ENCODE results near the gene TUBA4B. TPM values are rescaled to one million over a fixed set of nuclear protein-coding genes. Genes with fewer than 3 reads are reported as not detected.

The TUBA4B gene
- not detected for total RNA-seq

DNA sequence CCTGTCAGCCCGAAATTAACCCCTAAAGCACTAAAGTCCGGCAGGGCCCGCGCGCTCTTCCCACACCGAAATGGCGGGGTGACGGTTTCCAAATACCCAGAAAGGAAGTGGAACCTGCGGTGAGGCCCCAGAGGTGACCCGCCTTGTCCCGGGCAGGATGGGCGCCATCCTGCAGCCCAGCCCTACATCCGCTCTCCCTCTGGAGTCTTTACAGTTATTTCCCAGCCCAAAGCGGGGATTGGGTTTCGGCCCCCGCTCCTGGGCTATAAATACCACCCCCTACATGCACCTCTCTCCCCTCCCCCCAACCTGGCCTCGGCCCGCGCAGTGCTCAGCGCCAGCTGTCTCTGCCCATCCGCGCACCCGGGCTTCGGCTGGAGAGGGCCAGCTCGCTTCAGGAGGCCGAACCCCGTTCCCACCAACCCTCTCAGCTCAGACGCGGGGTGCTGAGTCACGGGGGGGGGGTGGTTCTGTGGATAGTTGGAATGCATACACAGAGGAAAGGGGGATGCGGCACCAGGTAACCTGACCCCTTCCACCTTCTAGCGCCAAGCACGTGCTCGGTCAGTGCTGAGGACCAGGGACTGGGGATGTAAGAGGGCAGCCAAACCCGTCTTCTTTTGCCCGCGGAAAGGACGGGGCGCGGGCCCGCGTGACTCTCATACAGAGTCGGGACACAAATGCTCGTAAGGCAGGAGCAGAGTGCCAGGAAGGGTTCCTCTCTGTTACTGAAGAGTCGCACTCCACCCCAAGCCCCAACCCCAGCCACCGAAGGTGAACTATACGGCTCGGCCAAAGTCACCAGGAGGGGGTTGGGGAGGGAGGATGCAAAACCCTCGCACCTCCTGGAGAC is at the start of gene TUBA4B:
TSS of gene TUBA4B (plus strand) at position 344 of the 853 bp plus-strand sequence. CDS start at position 509, 165 bp downstream.
- peak; percentile 53 for DNase-seq (ENCODE audit: low spot score)

DNA sequence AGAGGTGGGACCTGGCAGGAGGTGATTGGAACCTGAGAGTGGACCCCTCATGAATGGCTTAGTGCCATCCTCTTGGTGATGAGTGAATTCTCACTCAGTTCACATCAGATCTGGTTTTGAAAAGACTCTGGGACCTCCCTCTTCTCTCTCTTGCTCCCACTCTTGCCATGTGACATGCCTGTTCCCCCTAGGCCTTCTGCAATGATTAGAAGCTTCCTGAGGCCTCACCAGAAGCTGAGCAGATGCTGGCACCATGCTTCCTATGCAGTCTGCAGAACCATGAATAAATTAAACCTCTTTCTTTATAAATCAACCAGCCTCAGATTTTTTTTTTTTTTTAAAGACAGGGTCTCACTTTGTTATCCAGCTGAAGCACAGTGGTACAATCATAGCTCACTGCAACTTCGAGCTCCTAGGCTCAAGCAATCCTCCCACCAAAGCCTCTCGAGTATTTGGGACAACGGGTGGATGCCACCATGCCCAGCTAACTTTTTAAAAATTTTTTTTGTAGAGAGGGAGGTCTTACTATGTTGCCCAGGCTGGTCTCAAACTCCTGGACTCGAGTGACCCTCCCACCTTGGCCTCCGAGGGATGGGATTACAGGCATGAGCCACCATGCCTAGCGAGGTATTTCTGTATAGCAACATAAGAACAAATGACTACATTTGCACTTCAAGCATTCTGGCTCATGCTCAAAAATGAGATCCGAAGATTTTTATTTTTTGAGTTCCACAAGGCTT is 48.4 kb upstream of the TUBA4B start:
- no peak for DNase-seq (ENCODE audit: low spot score)

DNA sequence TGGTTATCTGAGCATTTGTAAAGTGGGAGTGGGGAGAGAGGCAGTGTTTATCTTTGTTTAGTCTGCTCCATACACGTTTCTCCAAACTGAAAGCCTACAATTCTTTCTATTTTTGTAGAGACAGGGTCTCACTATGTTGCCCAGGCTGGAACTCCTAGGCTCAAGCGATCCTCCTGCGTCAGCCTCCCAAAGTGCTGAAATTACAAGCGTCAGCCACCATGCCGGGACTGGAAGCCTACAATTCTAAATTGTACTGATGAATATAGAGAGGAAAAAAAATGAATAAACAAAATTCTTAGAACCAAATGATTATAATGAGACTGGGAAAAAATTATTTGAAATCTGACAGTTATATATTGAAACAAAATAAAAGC is 47.9 kb upstream of the TUBA4B start:
- no peak for DNase-seq (ENCODE audit: low spot score)

DNA sequence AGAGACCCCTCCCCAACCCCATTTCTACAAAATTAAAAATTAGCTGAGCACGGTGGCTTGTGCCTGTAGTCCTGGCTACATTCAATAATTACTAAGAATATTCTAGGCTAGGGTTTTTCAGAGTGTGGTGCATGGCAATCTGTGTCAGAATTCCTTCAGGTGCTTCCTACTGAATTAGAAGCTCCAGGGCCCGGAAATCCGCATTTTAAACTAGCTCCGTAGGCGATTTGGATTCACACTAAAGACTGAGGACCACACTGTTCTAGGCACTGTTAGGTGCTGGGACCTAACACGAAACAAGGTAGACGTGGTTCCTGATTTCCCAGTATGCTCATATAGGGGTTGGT is 47.1 kb upstream of the TUBA4B start:
- DNase-seq (ENCODE audit: low spot score) = no peak

DNA sequence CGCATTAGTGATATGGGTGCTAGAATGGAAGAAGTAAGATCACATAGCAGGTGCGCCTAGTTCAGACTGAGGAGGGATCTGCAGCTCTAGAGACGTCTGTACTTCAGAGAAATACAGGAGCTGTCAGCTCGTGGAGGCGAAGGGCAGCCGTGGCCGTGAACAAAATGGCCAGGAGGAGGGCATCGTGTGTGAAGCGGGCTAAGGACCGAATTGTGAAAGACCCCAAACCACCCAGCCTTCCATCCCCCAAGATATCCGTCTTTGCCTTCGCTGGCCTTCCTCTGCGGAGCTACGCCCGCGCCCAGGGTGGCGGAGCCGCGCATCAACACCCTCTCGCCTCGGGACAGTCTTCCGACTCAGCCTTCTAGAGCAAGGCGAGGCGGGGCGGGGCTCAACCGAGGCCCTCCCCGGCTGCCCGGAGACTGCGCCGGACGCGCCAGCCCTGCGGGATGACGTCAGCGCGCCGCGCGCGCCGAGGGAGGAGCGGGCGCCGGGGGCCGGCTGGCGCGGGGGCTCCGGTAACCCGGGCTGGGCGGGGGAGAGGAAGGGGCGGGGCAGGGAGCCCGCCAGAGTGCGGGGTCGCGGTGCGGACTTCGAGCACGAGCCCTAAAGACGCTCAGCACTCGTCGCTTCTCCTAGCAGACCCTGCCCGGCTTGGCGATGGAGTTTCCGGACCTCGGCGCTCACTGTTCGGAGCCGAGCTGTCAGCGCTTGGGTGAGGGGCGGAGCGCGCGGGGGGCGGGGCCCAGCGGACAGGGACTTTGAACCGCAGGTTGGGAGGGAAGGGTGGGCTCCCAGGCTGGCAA is 46.5 kb upstream of the TUBA4B start, which contains the start of gene ZFAND2B:
TSS of gene ZFAND2B (plus strand) at position 455 of the 806 bp plus-strand sequence. CDS start at position 661, 206 bp downstream.
- DNase-seq (ENCODE audit: low spot score) = peak; percentile 95

DNA sequence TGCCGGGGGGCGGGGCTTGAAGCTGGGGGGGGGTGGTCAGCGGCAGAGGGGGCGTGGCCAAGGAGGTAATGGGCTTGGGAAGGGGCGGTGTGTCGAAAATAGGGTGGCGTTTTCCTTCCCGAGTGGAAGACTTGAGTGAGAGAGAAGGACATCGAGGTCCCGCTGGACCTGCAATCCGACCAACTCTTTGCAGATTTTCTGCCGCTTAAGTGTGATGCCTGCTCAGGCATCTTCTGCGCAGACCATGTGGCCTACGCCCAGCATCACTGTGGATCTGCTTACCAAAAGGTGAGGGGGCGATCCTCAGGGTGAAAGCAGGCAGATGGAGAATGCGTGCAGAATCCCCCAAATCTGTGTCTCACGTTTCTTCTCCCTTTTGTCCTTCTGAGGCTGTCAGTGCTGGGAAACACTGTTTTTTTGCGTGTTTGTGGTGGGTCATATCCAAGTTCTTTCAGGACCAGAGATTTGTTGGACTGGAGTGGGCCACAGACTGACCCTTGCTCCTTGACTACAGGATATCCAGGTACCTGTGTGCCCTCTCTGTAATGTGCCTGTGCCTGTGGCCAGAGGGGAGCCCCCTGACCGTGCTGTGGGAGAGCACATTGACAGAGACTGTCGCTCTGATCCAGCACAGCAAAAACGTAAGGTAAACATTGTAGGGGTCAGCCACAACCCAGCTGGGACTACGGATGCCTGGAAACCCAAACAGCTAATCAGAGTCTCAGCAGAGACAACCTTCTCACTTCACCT is 45.7 kb upstream of the TUBA4B start:
- DNase-seq (ENCODE audit: low spot score) = no peak

DNA sequence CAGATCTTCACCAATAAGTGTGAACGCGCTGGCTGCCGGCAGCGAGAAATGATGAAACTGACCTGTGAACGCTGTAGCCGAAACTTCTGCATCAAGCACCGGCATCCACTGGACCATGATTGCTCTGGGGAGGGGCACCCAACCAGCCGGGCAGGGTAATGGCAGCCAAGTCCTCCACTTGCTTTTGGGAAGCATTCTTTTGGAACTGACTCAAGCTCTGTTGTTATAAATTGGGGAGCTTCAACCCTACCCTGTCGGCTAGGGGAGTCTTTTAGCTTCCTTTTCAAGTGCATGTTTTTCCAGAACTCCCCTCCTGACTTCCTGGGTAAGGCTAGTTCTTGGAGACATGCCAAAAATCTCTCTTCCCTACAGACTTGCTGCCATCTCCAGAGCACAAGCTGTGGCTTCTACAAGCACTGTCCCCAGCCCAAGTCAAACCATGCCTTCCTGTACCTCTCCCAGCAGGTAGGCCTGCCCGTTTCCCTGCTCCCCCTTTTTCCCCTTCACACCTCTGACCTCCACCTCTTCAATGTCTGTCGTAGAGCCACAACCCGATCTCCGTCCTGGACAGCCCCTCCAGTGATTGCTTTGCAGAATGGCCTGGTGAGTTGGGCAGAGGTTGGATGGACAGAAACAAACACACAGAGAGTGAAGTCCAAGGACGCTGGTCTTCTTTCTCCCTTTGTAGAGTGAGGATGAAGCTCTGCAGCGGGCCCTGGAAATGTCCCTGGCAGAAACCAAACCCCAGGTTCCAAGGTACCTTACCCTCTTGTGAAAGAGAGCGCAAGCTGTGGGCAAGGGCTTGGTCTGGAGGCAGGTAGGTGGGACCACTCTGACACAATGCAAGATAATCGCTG is 44.9 kb upstream of the TUBA4B start:
- no peak for DNase-seq (ENCODE audit: low spot score)

DNA sequence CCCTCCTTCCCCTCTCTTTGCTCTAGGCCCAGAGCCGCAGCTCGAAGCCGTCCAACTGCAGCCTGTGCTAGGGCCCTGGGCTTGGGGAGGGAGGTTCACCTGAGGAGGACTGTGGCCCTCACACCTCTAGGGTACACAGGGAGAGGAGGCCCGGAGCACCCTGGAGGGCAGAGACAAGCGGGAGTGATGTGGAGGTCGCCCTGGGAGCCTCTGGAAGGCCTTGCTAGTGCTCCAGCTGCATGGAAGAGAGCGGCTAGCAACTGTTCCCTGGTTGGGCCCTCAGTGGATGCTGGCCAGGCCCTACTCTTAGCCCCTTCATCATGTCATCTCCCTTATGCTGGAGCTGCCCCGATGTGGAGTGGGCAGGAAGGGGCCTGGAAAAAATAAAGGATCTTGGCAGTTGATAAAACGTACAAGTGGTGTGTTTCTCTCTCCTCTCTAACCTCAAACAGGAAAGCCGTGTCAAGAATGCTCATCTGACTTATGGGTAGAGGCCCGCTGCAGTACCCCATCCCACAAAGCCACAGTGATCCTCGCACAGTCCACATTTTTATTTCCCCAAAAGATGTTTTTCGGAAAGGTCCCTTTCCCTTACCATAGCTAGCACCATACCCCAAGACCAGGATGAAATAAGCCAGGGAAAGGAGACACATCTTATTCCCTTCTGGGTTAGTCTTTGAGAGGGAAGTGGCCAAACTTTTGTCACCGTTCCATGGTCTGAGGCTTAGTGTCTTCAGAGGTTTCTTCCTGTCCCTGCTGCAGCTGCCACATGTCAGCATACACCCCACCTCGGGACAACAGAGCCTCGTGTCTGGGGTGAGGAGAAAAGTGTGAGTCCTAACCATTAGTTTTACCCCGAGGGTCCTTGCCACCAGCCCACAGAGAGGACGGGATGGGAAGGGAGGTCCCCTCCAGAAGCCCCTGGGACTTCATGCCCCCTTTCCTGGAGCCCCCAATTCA is 43.5 kb upstream of the TUBA4B start:
- DNase-seq (ENCODE audit: low spot score) = no peak

DNA sequence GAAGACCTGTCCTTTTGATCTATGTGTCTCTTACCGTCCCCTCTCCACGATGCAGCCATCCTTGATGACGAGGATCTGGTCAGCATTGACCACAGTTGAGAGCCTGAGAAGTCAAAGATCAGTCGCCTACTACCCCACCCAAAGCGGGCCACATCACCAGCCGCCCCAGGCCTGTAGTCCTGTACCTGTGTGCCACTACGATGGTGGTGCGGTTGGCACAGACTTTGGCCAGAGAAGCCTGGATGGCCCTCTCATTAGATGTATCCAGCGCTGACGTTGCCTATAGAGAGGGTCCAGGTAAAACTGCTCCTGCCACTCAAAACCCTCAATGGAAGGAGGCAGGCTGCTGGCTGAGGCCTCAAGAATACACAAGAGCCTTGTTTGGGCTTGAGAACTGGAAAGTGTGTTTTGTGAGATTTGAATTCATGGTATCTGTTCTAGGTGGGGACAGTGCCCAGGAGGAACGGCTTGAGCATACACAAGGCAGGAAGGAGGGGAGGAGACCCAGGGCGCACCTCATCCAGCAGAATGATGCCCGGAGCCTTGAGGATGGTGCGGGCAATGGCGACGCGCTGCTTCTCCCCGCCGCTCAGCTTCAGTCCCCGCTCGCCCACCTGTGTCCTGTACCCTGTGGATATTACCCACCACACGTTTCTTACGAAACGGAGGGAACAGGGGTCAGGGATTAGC is 42.7 kb upstream of the TUBA4B start:
- DNase-seq (ENCODE audit: low spot score) = no peak

DNA sequence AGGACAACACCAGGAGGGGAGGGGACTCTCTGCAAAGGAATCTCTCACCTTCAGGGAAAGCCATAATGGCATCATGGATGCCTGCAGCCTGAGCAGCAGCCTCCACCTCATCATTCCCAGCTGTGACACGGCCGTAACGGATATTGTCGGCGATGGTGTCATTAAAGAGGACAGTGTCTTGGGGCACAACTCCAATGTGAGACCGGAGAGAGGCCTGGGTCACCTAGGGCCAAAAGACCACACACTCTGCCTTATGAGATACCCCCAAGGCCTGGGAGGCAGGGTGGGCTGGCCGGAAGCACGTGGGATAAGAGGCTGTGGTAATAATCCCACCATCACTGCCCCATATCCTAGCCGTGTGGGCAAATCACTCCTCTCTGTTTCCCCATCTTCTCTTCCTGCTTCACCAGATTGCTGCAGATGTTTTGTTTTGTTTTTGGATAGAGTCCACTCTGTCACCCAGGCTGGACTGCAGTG is 42.1 kb upstream of the TUBA4B start:
- DNase-seq (ENCODE audit: low spot score) = no peak

DNA sequence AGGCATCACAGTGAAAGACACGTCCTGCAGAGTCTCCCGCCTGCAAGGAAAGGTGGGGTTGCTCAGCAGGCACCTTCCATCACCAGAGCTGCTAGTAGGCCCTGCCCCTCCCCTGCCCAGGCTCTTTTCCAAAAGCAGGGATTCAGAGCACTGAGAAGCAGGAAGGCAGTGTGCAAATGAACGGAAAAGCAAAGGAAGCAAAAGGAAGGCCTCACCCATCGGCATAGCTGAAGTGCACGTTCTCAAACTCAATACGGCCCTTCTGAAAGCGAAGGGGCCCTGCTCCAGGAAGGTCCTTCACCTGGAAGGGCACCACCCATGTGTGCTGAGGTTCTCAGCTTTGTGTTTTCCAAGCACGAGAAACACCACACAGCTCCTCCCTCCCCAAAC is 40.0 kb upstream of the TUBA4B start:
- no peak for DNase-seq (ENCODE audit: low spot score)

DNA sequence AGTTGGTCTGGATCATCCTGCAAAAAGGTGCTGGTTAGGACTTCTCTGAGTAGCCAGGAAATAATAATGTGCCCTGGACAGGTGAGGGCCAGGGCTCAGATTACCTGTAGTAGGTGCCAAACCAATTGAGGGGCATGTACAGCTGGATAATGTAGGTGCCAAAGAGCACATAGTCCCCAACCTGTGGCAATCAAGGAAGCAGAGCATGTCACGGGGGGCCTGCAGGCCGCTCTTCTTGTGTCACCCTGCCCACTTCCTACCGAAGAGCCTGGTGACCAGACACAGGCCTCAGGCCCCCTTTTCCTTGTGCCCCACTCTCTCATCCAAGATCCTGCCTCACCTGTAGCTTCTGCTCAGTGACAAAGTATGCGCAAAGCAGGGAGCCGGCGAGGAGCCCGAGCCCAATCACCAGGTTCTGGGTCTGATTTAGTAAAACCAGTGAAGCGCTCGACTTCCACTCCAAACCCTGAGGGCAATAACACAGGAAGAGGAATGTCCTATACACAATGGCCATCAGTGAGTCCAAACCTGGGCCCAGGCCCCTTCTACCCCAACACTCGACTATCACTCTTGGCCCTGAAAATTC is 39.5 kb upstream of the TUBA4B start:
- DNase-seq (ENCODE audit: low spot score) = no peak

DNA sequence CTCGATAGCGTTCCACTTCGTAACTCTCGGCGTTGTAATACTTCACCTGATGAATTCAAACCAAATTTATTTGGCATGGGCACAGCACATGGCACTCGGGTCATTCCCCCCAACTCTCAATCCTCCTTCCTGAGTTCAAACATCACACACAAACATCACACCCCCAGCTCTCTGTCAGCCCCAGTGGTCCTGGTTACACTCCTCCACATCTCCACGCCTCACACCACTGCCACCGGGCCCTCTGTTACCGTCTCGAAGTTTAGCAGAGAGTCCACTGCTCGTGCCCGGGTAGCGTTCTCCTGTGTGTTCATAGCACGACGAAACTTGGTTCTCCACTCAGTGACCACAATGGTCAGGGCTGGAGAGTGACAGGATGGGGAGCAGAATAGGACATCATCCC is 38.9 kb upstream of the TUBA4B start:
- no peak for DNase-seq (ENCODE audit: low spot score)

DNA sequence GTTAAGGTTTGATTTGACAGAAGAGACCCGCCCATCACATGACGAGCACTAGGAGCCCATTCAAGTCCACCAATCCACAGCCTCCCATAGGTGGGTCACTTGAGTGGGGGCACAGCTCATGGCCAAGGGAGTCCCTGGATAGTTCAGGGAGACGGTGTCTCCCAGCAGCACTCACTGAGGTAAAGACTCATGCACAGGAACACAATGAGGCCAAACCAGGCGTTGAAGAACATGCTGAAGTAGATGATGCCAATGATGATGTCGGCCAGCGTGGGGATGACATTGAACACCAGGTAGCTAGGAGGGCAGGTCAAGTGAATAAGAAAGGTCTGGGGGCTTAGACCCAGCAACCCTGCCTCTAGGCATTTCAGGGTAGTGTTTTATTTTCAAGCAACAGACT is 38.3 kb upstream of the TUBA4B start:
- DNase-seq (ENCODE audit: low spot score) = no peak

DNA sequence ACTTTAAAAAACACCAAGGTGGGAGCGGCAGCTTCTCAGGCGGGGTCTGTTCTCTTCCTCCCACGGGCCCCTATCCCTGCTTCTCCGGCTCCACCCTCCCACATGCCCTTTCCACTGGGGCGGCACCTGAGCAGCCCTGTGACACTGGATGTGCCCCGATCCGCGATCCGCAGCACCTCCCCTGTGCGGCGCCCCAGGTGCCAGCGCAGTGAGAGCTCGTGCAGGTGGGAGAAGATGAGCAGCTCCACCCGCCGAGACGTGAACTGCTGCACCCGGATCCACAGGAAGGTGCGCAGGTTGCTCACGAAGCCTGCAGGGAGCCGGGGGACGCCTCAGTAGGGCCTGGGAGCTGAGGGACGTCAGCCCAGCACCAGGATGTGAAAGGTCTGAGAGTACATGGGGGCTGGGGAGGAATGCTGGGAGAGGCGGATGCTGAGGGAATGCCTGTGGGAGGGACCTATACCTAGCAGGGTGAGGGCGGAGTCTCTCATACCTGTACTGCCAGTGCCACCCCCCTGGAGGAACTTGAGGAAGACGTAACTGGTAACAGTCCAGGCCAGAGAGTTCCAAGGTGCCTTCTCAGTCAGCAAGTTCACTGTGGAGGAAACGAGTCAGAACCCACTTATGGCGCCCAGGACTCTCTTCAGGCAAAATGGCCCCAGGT is 37.0 kb upstream of the TUBA4B start:
- no peak for DNase-seq (ENCODE audit: low spot score)

DNA sequence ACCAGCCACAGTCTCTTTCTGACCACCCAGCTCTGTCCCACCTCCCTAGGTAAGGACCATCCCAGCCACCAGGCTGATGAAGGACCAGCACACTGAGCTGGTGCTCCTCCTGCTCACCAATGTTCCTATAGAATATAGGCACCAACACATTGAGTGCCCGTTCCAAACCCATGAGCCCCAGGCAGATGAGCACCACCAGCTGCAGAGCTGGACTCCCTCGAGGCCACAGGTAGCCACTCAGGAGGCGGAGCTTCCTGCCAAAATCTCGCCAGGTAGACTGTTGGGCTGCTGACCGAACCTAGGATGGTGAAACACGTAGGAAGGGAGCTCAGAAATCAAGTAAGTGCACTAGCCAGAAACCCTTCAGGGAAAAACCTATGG is 36.5 kb upstream of the TUBA4B start:
- no peak for DNase-seq (ENCODE audit: low spot score)

DNA sequence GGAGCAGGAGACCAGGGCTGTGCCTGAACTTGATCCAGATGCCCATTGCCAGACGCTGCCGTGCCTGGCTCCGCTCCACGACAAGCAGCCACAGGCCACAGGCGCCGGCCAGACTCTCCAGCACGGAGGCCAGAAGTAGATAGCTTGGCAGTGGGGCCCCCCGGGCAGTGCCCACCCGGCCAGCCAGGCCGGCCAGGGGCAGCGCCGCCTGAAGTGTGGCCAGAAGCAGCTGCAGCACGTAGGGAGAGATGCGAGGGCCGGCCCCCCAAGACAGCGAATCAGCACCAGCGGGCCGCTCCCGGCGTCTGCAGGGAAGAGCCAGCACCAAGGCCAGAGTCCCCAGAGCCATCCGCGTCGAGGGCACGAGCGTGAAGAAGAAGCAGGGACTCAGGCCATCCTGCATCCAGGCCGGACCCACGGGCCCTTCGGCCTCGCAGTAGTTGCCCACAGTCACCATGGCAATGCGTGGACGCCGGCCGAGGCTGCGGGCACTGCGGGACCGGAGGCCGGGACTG is 34.8 kb upstream of the TUBA4B start:
- no peak for DNase-seq (ENCODE audit: low spot score)

Data from ureter (tissue), 1 donor.